ENCODE measurements around the gene MRPL12. TPM values are rescaled to one million over a fixed set of nuclear protein-coding genes. Genes with fewer than 3 reads are reported as not detected.

MRPL12 gene
- total and polyA plus RNA-seq, 5 experiments from 2014 or later, result 23.8 to 60.2 (median 48.0) TPM

GRCh38 chr17:81706232-81706611 is 3.1 kb downstream of the MRPL12 start:
- peak overlapping the region in 4 of 10 donors; percentile 12 to 48 (median 24) for H3K4me3 Mint-ChIP-seq
- POLR2A ChIA-PET, result no interaction called here
- DNase-seq (no peak), ATAC-seq (no peak)
- H3K36me3 Mint-ChIP-seq, result peaks cover 0 to 25% (median 3%) of the 10 kb centered on the region in 3 donors
- H3K4me1 Mint-ChIP-seq, result peaks cover 9 to 48% (median 34%) of the 10 kb centered on the region in 4 donors
- H3K27me3 Mint-ChIP-seq, result no peaks in the 10 kb centered on the region
- H3K9me3 Mint-ChIP-seq, result no peaks in the 10 kb centered on the region
- peak overlapping the region in 3 of 10 donors; percentile 15 to 80 (median 64) for H3K27ac Mint-ChIP-seq

DNA sequence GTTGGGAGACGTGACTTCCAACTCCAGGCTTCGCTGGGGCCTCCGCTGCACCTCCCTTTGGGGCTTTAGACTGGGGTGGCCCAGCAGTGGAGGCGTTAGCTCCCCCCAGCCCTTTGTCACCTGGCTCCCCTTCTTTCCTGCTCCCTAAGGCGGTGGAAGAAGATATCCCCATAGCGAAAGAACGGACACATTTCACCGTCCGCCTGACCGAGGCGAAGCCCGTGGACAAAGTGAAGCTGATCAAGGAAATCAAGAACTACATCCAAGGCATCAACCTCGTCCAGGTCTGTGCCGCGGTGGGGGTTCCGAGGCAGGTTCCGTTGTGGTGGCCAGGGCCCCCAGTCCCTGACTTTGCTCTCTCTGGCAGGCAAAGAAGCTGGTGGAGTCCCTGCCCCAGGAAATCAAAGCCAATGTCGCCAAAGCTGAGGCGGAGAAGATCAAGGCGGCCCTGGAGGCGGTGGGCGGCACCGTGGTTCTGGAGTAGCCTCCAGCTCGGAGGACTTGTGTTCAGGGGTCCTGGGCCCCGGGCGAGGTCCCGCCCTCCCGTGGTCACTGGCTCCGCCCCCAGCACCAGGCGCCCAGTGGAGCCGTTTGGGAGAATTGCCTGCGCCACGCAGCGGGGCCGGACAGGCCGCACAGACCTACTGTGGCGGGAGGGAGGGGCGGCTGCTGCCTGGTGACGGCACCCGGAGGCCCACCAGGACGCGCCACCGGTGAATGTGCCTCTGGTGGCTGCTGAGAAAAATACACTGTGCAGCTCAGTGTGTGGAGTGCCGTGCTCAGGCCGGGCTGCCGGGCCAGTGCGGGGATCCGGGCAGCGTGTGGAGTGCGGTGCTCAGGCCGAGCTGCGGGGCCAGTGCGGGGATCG is 3.8 kb downstream of the MRPL12 start:
- ATAC-seq (no peak), DNase-seq (no peak)
- H3K9me3 Mint-ChIP-seq, result no peaks in the 10 kb centered on the region
- H3K27ac Mint-ChIP-seq, result peak overlapping the region in 1 of 10 donors; percentile 25
- no peaks in the 10 kb centered on the region for H3K27me3 Mint-ChIP-seq
- peaks cover 6 to 43% (median 30%) of the 10 kb centered on the region in 4 donors for H3K4me1 Mint-ChIP-seq
- POLR2A ChIA-PET, result interaction anchor here (0.7 to 0.8 kb wide), 2 partner anchors 23 to 154 kb away, joined by 3 to 5 read pairs; partner anchors contain the start of genes ARL16, HGS and P4HB
- H3K36me3 Mint-ChIP-seq, result peaks cover 0 to 21% (median 3%) of the 10 kb centered on the region in 3 donors
- peak overlapping the region in 1 of 10 donors; percentile 58 for H3K4me3 Mint-ChIP-seq

GRCh38 chr17:81707725-81708646 is 4.8 kb downstream of the MRPL12 start:
- H3K4me3 Mint-ChIP-seq, result no peak overlapping the region
- ATAC-seq, result no peak
- no peak overlapping the region for H3K27ac Mint-ChIP-seq
- H3K27me3 Mint-ChIP-seq, result no peaks in the 10 kb centered on the region
- H3K9me3 Mint-ChIP-seq, result no peaks in the 10 kb centered on the region
- POLR2A ChIA-PET, result interaction anchor here (1.2 kb wide), 2 partner anchors 24 to 162 kb away, joined by 3 to 4 read pairs; partner anchors contain the start of genes ARL16 and HGS
- H3K4me1 Mint-ChIP-seq, result peaks cover 7 to 39% (median 26%) of the 10 kb centered on the region in 4 donors
- H3K36me3 Mint-ChIP-seq, result peaks cover 0 to 21% (median 3%) of the 10 kb centered on the region in 3 donors
- no peak for DNase-seq

GRCh38 chr17:81708739-81709185 is 5.6 kb downstream of the MRPL12 start:
- no peaks in the 10 kb centered on the region for H3K9me3 Mint-ChIP-seq
- peaks cover 7 to 42% (median 27%) of the 10 kb centered on the region in 4 donors for H3K4me1 Mint-ChIP-seq
- peak overlapping the region in 1 of 10 donors; percentile 52 for H3K4me3 Mint-ChIP-seq
- peaks cover 0 to 21% (median 3%) of the 10 kb centered on the region in 3 donors for H3K36me3 Mint-ChIP-seq
- DNase-seq (no peak), ATAC-seq (no peak)
- peak overlapping the region in 2 of 10 donors; percentile 37 to 40 for H3K27ac Mint-ChIP-seq
- H3K27me3 Mint-ChIP-seq, result no peaks in the 10 kb centered on the region
- POLR2A ChIA-PET, result interaction anchor here (1.2 kb wide), 2 partner anchors 25 to 161 kb away, joined by 3 to 4 read pairs; partner anchors contain the start of genes ARL16 and HGS

GRCh38 chr17:81710514-81711308 is 7.5 kb downstream of the MRPL12 start:
- no peaks in the 10 kb centered on the region for H3K9me3 Mint-ChIP-seq
- ATAC-seq (peak in 1 of 2 donors; percentile 16), DNase-seq (no peak)
- POLR2A ChIA-PET, result interaction anchor here (0.6 to 5.6 kb wide), 10 partner anchors 7 to 388 kb away, joined by 3 to 29 read pairs (median 5); partner anchors contain the start of genes ARL16, CCDC137, HGS and MRPL12
- no peaks in the 10 kb centered on the region for H3K27me3 Mint-ChIP-seq
- H3K4me3 Mint-ChIP-seq, result peak overlapping the region; percentile 71 to 86 (median 80)
- peaks cover 0 to 13% (median 3%) of the 10 kb centered on the region in 3 donors for H3K36me3 Mint-ChIP-seq
- peaks cover 7 to 28% (median 22%) of the 10 kb centered on the region in 4 donors for H3K4me1 Mint-ChIP-seq
- peak overlapping the region; percentile 20 to 91 (median 85) for H3K27ac Mint-ChIP-seq

DNA sequence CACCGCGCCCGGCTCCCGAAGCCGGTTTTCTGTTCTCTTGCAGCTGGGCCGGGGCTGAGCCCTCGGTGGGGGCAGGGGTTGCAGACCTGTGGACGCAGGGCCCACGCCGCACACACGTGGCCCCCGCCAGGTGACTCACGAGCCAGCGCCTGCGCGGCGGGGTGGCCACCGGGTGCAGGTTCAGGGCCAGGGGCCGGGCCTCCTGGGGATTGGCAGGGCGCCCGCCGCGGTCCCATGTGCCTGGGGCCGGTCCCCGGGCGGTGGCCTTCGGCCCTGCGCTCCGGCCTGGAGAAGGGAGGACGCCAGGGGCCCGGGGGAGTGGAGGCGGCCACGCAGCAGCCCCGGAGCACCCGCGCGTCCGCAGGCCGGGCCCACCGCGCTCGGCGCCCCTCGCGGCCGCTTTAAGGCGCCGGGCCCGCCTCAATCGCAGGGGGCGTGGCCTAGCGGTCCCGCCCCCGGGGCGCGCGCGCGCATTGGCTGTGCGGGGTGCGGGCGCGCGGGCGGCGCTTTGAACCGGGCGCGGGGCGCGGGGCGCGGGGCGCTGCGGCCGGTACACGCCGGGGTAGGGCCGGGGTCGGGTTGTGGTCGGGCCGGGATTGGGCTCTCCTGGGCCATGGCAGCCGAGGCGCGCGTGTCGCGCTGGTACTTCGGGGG is 8.8 kb downstream of the MRPL12 start, which contains the start of gene SLC25A10:
Gene SLC25A10, plus strand, starts transcription at position 471 of the 654 bp plus-strand sequence. Its CDS starts 143 bp downstream, at position 614.
- ATAC-seq, result peak; percentile 83
- no peaks in the 10 kb centered on the region for H3K9me3 Mint-ChIP-seq
- peaks cover 0 to under 1% (median 0%) of the 10 kb centered on the region in 3 donors for H3K36me3 Mint-ChIP-seq
- H3K4me3 Mint-ChIP-seq, result peak within 1 kb of the TSS; percentile 73 to 90 (median 86)
- peak within 1 kb of the TSS in 9 of 10 donors; percentile 35 to 91 (median 80) for H3K27ac Mint-ChIP-seq
- peaks cover 7 to 23% (median 19%) of the 10 kb centered on the region in 4 donors for H3K4me1 Mint-ChIP-seq
- POLR2A ChIA-PET, result interaction anchor here (0.7 to 5.6 kb wide), 7 partner anchors 9 to 543 kb away, joined by 3 to 29 read pairs (median 5); partner anchors contain the start of genes ARL16, CCDC137, HGS and MRPL12
- no peaks in the 10 kb centered on the region for H3K27me3 Mint-ChIP-seq
- DNase-seq, result peak; percentile 53 to 87 (median 78)

DNA sequence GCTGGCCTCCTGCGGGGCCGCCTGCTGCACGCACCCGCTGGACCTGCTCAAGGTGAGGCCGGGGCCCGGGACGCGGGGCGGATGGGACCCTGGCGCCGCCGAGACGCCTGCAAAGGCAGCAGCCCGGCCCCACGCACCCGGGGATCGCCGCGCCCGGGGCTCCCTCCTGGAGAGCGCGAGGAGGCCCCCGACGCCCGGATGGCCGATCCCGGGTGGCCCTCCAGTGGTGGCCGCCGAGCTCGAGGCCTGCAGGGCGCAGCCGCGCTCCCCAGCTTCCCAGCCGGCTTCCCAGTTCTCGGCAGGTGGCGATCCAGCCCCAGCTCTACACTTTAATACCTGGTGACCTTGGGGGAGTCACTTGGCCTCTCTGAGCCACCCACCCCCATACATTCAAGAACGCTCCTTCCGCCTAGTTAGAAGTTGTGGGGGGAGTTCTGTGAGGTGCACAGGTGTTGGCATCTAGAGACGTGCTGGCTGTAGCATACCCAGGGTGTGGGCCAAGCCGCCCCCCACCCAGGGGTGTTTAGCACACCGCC is 9.4 kb downstream of the MRPL12 start:
- Mint-ChIP-seq H3K27me3 (no peaks in the 10 kb centered on the region), H3K27ac (peak overlapping the region in 5 of 10 donors; percentile 34 to 80 (median 75)), H3K4me1 (peaks cover 7 to 23% (median 19%) of the 10 kb centered on the region in 4 donors), H3K4me3 (peak overlapping the region; percentile 73 to 90 (median 86)), H3K9me3 (no peaks in the 10 kb centered on the region), H3K36me3 (no peaks in the 10 kb centered on the region)
- POLR2A ChIA-PET, result interaction anchor here (3.7 to 5.6 kb wide), 2 partner anchors 9 to 29 kb away, joined by 26 to 29 read pairs; partner anchors contain the start of genes ARL16, HGS and MRPL12
- ATAC-seq, result peak in 1 of 2 donors; percentile 4
- no peak for DNase-seq

- peak overlapping the region; percentile 73 to 90 (median 86) for H3K4me3 Mint-ChIP-seq
- peak overlapping the region in 5 of 10 donors; percentile 35 to 80 (median 75) for H3K27ac Mint-ChIP-seq
- no peak for ATAC-seq
- POLR2A ChIA-PET, result interaction anchor here (3.7 to 5.6 kb wide), 2 partner anchors 10 to 30 kb away, joined by 26 to 29 read pairs; partner anchors contain the start of genes ARL16, HGS and MRPL12
- H3K4me1 Mint-ChIP-seq, result peaks cover 7 to 23% (median 19%) of the 10 kb centered on the region in 4 donors
- H3K36me3 Mint-ChIP-seq, result no peaks in the 10 kb centered on the region
- no peaks in the 10 kb centered on the region for H3K9me3 Mint-ChIP-seq
- no peak for DNase-seq
- no peaks in the 10 kb centered on the region for H3K27me3 Mint-ChIP-seq
Measured at GRCh38 chr17:81713004-81713555, 9.9 kb downstream of the MRPL12 start.

DNA sequence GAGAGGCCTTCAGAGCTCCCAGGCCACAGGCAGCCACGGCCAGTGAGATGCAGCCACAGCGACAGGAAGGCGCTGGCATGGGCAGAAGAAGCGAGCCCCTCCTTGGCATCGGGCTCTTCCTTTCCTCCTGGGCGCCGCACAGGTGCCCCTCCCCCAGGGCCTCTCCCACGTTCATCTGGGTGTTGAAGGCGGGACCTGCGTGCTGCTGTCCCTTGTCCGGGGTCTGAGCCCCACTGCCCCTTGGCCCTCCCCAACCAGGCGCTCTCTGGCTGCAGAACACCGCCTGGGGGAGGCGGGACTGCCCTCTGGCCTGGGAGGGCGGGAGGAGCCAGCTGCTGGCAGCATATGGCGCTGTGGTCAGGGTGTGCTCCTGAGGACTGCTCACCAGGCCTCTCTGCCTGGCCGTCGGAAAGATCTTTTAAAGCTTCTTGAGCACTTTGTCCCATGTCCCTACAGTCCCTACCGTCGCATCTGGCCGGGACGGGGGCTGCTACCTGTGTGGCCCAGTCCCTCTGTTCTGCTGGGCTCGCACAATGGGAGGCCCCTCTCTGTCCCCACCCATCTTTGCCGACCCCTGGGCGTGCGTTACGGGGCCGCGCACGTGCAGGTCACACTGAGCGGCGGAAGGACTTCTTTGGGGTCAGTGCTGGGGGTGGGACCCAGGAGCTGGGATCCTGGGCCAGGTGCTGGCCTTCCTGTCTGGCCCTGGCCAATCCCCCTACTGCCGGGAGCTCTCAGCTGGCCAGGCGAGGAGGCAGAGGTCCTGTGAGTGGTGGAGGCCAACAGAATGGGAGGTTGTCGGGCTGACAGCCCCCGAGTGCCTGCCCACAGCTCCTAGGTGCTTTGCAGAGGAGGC is 10.6 kb downstream of the MRPL12 start:
- DNase-seq, result no peak
- no peak overlapping the region for H3K27ac Mint-ChIP-seq
- no peaks in the 10 kb centered on the region for H3K36me3 Mint-ChIP-seq

More for the DNA sequence above, 10.6 kb downstream of the MRPL12 start:
- POLR2A ChIA-PET, result interaction anchor here (3.7 to 5.6 kb wide), 2 partner anchors 11 to 31 kb away, joined by 26 to 29 read pairs; partner anchors contain the start of genes ARL16, HGS and MRPL12
- ATAC-seq, result no peak
- no peaks in the 10 kb centered on the region for H3K9me3 Mint-ChIP-seq
- peaks cover 7 to 23% (median 19%) of the 10 kb centered on the region in 4 donors for H3K4me1 Mint-ChIP-seq
- peak overlapping the region in 5 of 10 donors; percentile 7 to 90 (median 83) for H3K4me3 Mint-ChIP-seq
- no peaks in the 10 kb centered on the region for H3K27me3 Mint-ChIP-seq
